SK-N-SH treated with all-trans-retinoic acid at 6 μM for 48 hours (cell line): ENCODE data around the gene MEIS3.

Experiments used
- ATAC-seq: fragments of 200-7000 bp; cut with Tn5 transposase; 3 replicates; pipeline ENCODE4 v1.9.1; 2020; ENCODE audit warnings: mild to moderate bottlenecking, moderate library complexity
- ARNTL ChIP-seq: fragments of 450-650 bp; formaldehyde crosslinking; IDR thresholded peaks from 2 replicates; pipeline ENCODE4 v1.5.0; 2020; ENCODE audit warnings: low read depth, mild to moderate bottlenecking, moderate library complexity, borderline replicate concordance
- BACH2 ChIP-seq: fragments of 250-450 bp; sonication (Bioruptor Pico); IDR thresholded peaks from 2 replicates; pipeline ENCODE4 v1.9.0; 2021; ENCODE audit warnings: mild to moderate bottlenecking, borderline replicate concordance
- CREB5 ChIP-seq: fragments of 250-450 bp; sonication (Bioruptor Pico); IDR thresholded peaks from 2 replicates; pipeline ENCODE4 v1.5.1; 2020; ENCODE audit warnings: low read depth, mild to moderate bottlenecking, moderate library complexity
- CSDC2 ChIP-seq: fragments of 250-450 bp; sonication (Bioruptor Pico); IDR thresholded peaks from 2 replicates; pipeline ENCODE4 v1.5.0; 2020; ENCODE audit warnings: mild to moderate bottlenecking, moderate library complexity
- CSRNP3 ChIP-seq: fragments of 250-450 bp; sonication (Bioruptor Pico); IDR thresholded peaks from 2 replicates; pipeline ENCODE4 v1.5.1; 2021; ENCODE audit warnings: mild to moderate bottlenecking, moderate library complexity
- ESRRG ChIP-seq: fragments of 250-450 bp; sonication (Bioruptor Pico); IDR thresholded peaks from 2 replicates; pipeline ENCODE4 v1.6.1; 2021; ENCODE audit warnings: mild to moderate bottlenecking
- GLIS3 ChIP-seq: fragments of 250-450 bp; sonication (Bioruptor Pico); IDR thresholded peaks from 2 replicates; pipeline ENCODE4 v1.5.0; 2020; ENCODE audit warnings: mild to moderate bottlenecking, moderate library complexity
- ISL1 ChIP-seq: fragments of 250-450 bp; sonication (Bioruptor Pico); IDR thresholded peaks from 2 replicates; pipeline ENCODE4 v2.1.2; 2022; ENCODE audit warnings: mild to moderate bottlenecking, moderate library complexity
- OSR1 ChIP-seq: fragments of 250-450 bp; sonication (Bioruptor Pico); IDR thresholded peaks from 2 replicates; pipeline ENCODE4 v1.8.0; 2022; ENCODE audit warnings: moderate library complexity, mild to moderate bottlenecking, inconsistent platforms
- PATZ1 ChIP-seq: fragments of 250-450 bp; sonication (Bioruptor Pico); IDR thresholded peaks from 2 replicates; pipeline ENCODE4 v1.8.0; 2020; ENCODE audit warnings: mild to moderate bottlenecking, moderate library complexity, borderline replicate concordance
- POU6F1 ChIP-seq: fragments of 250-450 bp; sonication (Bioruptor Pico); IDR thresholded peaks from 2 replicates; pipeline ENCODE4 v1.8.0; 2021; ENCODE audit warnings: low read depth, mild to moderate bottlenecking, moderate library complexity, borderline replicate concordance
- PPARA ChIP-seq: fragments of 250-450 bp; sonication (Bioruptor Pico); IDR thresholded peaks from 2 replicates; pipeline ENCODE4 v1.5.0; 2020; ENCODE audit warnings: mild to moderate bottlenecking, borderline replicate concordance
- RARB ChIP-seq: fragments of 250-450 bp; sonication (Bioruptor Pico); IDR thresholded peaks from 2 replicates; pipeline ENCODE4 v1.8.0; 2021; ENCODE audit warnings: mild to moderate bottlenecking, moderate library complexity
- SNAI2 ChIP-seq: fragments of 250-450 bp; sonication (Bioruptor Pico); IDR thresholded peaks from 2 replicates; pipeline ENCODE4 v1.5.0; 2020; ENCODE audit warnings: mild to moderate bottlenecking, moderate library complexity
- TCF4 ChIP-seq: fragments of 250-450 bp; sonication (Bioruptor Pico); IDR thresholded peaks from 2 replicates; pipeline ENCODE4 v1.8.0; 2021; ENCODE audit warnings: mild to moderate bottlenecking, moderate library complexity, borderline replicate concordance
- TOX ChIP-seq: fragments of 250-450 bp; sonication (Bioruptor Pico); IDR thresholded peaks from 2 replicates; pipeline ENCODE4 v1.8.0; 2021; ENCODE audit warnings: mild to moderate bottlenecking, moderate library complexity, borderline replicate concordance
- TSHZ2 ChIP-seq: fragments of 250-450 bp; sonication (Bioruptor Pico); IDR thresholded peaks from 2 replicates; pipeline ENCODE4 v1.5.0; 2020; ENCODE audit warnings: mild to moderate bottlenecking, moderate library complexity
- ZC3H10 ChIP-seq: fragments of 250-450 bp; sonication (Bioruptor Pico); IDR thresholded peaks from 2 replicates; pipeline ENCODE4 v1.5.1; 2021; ENCODE audit warnings: mild to moderate bottlenecking, moderate library complexity
- ZFP3 ChIP-seq: fragments of 250-450 bp; sonication (Bioruptor Pico); IDR thresholded peaks from 2 replicates; pipeline ENCODE4 v1.5.0; 2020; ENCODE audit warnings: mild to moderate bottlenecking, moderate library complexity
- ZFP30 ChIP-seq: fragments of 450-650 bp; formaldehyde crosslinking; IDR thresholded peaks from 2 replicates; pipeline ENCODE4 v1.5.0; 2022; ENCODE audit warnings: mild to moderate bottlenecking, moderate library complexity
- ZNF565 ChIP-seq: fragments of 450-650 bp; formaldehyde crosslinking; conservative IDR thresholded peaks from 2 replicates; pipeline ENCODE4 v1.5.0; 2020; ENCODE audit warnings: low read depth, mild to moderate bottlenecking, moderate library complexity
- ZNF70 ChIP-seq: fragments of 450-650 bp; formaldehyde crosslinking; IDR thresholded peaks from 2 replicates; pipeline ENCODE4 v1.5.0; 2020; ENCODE audit warnings: mild to moderate bottlenecking, moderate library complexity
- ZNF8 ChIP-seq: fragments of 450-650 bp; formaldehyde crosslinking; IDR thresholded peaks from 2 replicates; pipeline ENCODE4 v1.5.0; 2020; ENCODE audit warnings: mild to moderate bottlenecking, moderate library complexity

MEIS3 gene

DNA sequence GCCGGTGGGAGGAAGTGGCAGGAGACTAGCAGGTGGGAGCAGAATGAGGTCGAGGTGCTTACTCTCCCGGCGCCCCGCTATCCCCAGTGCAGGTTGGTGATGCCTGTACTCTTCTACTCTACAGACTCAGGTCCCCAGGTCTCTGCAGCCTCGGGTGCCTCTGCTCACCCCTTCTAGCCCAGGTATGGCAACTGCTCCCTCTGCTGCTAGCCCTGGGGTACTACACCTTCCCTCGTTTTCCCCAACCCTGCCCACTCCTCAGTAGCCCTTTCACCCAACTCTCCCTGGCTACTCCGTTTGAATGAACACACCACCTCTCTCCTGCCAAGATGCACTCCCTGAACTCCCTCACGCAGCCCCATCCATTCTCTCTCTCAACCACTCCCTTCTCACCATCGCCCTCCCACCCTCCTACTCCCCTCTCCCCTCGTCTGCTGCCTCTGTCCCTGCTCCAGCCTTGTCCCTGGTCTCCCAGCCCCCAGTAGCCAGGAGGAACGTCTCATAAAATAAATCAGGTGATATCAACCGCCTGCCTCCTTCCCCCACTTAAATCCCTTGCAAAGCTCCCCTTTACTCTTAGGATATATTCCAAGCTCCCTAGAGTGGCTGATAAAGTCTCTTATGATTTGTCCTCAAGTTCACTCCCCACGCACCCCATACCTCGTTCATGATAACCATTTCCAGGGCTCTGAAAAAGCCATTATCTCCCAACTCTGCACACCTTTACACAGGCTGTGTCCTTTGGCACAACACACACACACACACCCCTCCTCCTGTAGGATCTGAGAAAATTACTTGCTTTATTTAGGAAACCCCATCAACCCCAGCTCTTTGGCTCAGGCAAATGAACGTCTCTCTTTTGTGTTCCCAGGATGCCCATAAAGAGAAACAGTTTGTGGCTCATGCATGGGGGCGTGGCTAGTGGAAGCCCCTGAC, 8.2 kb upstream of the MEIS3 start:
- peak; percentile 82 for ATAC-seq
- TF ChIP-seq TCF4 (CRISPR knock-in tag) (no peak), ESRRG (CRISPR knock-in tag) (0 out of 2 replicates have a peak, but pooled peaks have one; percentile 30), ZC3H10 (no peak), ARNTL (no peak), OSR1 (CRISPR knock-in tag) (no peak), CSDC2 (CRISPR knock-in tag) (no peak), SNAI2 (CRISPR knock-in tag) (no peak), CREB5 (no peak), POU6F1 (CRISPR knock-in tag) (no peak), GLIS3 (CRISPR knock-in tag) (peak; percentile 51; the same call in 1 of the 2 replicates), CSRNP3 (no peak), ISL1 (no peak), ZFP30 (CRISPR knock-in tag) (no peak), ZFP3 (no peak), BACH2 (no peak), TSHZ2 (no peak), ZNF70 (CRISPR knock-in tag) (peak; percentile 67; the same call in 1 of the 2 replicates), TOX (no peak), ZNF565 (CRISPR knock-in tag) (no peak), ZNF8 (CRISPR knock-in tag) (no peak), RARB (CRISPR knock-in tag) (no peak), PATZ1 (CRISPR knock-in tag) (peak; percentile 69; the same call in 1 of the 2 replicates), PPARA (no peak)

GRCh38 chr19:47423203-47423882, 4.0 kb upstream of the MEIS3 start:
- ATAC-seq = no peak
- TF ChIP-seq CSRNP3 (no peak), CREB5 (no peak), ZFP30 (CRISPR knock-in tag) (no peak), POU6F1 (CRISPR knock-in tag) (no peak), PATZ1 (CRISPR knock-in tag) (no peak), ZNF70 (CRISPR knock-in tag) (no peak), TCF4 (CRISPR knock-in tag) (no peak)
